Kasumi-1 (cell line): Measurements from ENCODE around the gene SESN3.
A peak's percentile ranks its signal among the peaks of the same experiment; 100 is the strongest.
"Not testable (repeated sequence)": the region's sequence is repeated elsewhere in the genome, so short reads cannot be mapped to it uniquely, and the experiment has no call there.

Experiments used
- DNase-seq, 2 experiments: peaks; one replicate each; lab custom pipeline; 2025; lab: John Stamatoyannopoulos, UW

The SESN3 gene

DNA sequence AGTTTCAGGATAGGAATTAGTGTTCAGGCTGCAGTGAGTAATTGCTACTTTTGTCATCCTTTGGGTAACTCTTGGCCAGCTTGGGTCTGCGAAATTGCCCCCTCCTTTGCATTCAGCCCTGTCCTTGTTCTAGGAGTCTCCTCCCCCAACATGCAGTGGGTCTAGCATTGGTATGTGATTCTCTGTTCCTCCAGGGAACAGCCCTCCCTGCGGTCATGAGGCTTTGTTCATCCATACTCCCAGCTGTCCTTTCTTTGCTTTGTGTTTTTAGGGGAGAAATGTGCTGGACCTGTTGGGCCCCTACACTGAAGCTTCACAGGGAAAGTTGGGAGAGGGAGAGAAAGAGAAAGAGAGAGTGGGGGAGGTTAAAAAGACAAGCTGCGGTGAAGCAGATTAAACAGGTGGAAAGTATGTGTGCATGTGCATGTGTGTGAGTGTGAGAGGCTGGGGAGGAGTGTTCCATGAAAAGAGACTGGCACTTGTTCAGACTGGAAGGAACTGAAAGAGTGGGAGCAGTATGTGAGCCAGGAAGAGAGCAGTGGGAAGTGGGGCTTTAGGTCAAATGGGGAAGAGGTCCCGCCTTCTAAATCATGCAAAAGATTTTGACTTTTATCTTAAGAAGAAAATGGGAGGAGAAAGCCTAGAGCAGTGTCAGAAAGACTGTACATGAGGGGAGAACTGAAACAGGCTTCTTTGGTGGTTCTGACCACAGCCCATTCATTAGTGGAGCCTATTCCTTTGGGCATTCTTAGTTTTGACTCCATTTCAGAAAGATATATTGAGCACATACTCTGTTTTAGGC is 17.9 kb upstream of the SESN3 start:
- no peak for DNase-seq

DNA sequence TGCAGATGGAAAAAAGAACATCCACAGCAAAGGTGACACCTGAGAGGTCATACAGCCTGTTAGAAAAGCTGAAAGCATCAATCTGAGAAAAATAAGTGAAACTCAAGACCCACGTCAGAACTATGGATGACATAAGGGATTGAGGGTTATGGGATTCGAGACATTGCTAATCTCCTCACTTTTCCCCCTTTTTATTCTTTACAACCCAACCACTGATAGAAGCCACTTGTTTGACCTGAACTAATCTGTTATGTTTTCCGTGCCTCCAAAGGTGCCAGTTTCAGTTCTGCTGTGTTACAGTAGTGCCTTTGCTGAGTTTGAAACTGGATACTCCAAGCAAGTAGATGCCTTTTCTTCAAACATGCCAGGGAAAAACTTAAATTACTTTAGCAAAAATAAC is 16.9 kb upstream of the SESN3 start:
- DNase-seq: no peak

DNA sequence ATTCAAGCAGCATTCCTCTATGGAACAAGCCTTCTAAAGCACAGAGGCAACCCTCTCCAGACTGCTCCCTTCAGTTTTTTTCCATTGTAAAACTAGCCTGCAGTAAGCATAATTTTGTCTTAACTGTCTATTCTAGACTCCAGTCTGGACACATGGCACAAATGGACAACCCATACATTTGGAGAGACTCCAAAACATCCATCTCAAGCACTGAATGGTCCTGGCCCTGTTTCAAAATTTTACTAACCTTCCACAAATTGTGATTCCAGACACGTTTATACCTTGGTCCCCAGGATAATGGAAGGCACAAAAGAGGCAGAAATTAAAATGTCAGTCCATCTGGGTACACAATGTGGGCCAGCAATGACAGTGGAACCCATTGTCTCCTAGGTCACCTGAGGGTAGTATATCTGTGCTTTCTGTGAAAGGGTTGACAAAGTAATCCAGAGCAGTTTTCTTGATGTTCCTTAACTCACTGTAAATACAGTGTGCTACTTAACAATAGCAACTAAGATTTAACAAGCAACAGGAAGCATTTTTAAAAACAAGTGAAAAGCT is 16.2 kb upstream of the SESN3 start:
- DNase-seq: no peak

DNA sequence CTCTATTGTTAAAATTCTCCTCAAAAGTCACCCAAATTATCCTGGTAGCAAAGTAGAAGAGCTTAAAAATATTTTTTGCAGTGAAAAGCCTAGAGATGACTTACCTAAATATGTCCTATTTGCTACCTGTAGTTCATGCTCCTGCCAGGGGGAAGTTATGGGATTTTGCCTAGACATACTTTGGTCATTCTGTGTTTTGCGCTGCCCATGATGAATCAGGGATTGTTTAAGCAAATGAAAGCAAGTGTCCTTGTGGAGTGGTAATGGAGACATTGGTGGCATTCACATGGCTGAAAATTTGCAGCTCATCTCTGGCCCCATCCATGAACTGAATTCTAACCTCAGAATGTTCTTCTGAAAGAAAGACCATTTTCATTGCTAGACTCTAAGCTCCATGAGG is 14.6 kb upstream of the SESN3 start:
- no peak for DNase-seq

DNA sequence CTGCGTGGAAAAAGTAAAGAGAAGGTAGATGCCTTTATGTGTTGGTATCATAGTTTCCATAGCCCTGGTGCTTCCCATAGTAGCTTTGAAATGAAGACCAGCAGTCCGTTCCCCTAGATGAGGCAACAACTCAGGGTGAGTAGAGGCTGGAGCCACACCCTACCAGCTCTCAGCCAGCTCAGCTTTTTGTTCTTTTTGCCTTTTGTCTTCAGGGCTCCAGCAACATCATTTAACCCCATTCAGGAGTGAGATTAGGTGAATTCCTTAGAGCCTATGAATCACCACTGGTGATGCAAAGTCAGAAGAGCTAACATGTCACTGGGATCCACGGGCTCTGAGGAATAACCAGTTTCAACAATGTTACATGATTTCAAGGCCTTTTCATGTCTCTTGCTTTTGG is 14.0 kb upstream of the SESN3 start:
- no peak for DNase-seq

DNA sequence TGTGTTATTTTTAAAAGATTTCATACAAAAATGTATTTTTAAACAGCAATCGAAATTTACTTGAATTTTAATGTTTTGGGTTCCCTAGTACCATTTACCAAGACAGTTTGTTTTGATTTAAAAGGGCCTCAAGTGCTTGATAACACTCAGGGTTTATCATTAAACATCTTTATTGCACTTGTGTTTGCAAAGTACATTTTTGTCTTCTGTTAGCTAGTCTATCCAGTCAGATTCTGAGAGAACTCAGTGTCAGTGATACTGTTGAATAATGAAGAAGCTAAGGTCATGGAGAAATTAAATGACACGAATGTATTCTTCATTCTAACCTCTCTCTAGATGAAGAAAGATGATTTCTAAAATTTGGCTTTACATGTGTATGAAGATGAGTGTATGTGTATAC is 12.7 kb upstream of the SESN3 start:
- no peak for DNase-seq

DNA sequence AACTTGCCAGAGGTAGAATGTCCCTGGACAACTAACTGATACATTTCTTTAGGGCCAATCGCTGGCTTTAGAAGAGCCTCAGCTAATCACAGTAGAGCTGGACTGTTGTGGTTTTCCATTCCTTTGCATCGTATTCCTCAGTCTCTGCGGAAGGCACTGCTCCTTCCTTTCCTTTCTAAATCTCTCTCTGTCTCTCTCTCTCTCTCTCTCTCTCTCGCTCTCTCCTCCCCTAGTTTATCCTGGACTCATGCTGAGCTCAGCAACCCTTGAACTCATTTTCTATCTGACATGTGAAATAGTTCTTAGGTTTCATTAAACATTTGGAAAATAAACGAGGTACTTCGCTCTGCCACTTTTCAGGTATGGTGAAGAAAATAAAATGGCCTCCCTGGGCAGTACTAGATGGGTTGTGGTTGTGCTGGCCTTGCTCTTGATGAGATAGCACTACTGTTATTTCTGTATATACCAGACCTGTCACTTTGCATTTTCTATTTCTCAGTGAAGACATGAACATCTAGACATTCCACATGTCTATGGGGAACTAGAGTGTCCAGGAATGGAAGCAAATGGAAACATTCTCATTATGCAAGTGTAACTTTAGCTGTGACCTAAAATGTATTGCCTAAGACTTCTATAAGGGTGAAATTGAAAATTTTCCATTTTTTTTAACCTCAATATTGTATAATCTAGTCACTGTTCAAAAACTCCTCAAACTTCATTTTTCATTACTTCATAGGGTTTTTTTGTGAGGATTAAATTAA is 12.0 kb upstream of the SESN3 start:
- DNase-seq: no peak

DNA sequence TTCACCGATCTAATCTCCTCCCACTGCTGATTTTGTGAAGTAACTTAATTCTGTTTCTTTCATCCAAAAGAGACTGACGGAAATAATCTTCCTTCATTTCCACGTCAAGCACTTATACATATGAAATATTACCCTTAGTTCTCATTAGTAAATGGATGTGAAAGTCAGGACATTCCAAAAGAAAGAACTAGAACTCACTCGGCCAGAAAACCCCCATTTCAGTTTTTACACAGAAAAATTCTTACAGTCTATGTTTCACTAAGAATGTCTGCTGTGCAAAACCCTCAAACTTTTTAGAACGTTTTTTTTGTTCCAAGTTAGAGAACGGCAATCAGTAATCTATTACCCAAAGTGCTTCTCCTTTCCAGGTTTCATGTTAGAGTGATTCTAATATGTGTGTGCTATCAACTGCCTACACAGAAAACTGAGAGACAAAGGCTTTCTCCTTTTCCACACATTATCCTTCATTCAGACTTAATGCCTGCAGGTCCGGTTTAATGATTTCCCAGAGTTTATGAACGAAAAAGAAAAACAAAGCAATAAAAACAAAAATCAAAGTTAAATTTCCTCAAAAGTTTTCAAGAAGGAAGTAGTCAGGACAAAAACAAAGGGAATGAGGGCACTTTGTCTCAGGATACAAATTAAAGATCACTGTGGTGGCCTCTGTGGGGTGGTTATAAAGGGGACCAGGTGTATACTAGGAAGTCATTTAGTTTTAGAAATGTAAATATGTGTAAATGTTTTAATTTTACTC is 11.3 kb upstream of the SESN3 start:
- no peak for DNase-seq

DNA sequence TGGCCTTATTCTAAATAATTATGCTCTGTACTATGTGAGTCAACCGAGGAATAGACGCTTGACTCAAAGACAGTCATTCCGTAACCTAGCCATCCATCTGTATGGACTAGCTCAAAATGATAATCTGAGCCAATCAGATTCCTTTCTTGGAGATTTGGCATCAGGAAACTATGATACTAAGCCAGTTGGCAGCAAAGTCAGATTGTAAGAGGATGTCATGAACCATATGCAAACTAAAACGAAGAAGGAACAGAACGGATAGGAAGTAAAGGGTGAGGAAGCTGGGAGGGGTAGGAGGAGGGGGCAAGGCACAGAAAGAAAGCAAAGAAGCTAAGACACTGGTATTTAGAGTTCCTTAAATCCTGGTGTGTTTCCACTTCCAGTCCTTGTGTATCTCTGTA is 10.7 kb upstream of the SESN3 start:
- peak in 1 of 2 experiments; percentile 10 for DNase-seq

DNA sequence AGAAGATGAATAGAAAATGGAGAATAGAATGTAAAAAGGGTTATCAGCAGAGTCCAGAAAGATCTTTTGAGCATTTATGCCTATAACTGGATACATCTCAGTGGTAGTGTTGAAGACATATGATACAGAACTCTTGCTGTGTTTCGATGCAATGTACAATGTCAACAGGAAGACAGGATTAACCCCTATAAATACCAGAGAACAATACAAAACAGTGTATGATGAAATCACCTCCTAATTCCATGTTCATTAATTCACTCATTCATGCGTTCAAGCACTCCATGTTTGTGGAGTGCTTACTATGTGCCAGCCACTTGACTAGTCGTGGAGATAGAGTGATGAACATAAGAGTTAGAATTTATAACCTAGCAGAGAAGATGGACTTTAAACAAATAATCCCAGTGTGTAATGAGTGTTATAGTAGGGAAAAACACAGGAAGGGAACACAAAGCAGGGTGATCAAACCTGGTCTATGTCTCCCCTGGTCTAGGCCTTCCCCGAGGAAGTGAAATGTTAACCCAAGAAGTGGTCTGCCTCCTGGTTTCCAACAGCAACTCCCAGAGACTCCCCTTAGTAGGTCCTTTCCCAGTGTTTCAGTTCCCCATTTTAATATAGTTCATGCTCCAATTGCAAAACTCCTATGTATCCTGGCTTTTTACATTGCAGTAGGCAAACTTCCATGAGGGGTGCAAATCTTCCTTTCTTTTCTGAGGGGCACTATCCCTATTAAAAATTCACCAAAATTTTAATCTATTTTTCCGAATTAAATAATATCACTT is 9.1 kb upstream of the SESN3 start:
- no peak for DNase-seq

DNA sequence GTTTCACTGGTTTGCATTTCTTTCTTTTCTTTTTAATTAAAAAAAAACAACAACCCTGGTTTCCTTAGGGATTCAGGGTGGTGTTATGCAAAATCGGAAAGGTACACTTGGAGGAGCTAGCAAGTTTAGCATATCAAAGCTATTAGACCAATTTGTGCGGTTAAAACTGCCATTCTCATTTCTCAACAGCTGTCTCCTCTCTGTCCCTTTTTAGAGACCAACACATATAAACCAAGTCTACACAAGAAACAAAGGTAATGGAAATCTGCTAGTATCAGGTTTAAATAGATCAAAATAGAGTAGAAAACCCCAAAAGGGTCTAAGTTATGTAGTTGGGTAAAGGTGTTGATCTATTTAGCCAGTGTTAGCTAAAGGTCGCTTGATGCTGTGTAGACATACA is 1.7 kb upstream of the SESN3 start:
- no peak for DNase-seq

DNA sequence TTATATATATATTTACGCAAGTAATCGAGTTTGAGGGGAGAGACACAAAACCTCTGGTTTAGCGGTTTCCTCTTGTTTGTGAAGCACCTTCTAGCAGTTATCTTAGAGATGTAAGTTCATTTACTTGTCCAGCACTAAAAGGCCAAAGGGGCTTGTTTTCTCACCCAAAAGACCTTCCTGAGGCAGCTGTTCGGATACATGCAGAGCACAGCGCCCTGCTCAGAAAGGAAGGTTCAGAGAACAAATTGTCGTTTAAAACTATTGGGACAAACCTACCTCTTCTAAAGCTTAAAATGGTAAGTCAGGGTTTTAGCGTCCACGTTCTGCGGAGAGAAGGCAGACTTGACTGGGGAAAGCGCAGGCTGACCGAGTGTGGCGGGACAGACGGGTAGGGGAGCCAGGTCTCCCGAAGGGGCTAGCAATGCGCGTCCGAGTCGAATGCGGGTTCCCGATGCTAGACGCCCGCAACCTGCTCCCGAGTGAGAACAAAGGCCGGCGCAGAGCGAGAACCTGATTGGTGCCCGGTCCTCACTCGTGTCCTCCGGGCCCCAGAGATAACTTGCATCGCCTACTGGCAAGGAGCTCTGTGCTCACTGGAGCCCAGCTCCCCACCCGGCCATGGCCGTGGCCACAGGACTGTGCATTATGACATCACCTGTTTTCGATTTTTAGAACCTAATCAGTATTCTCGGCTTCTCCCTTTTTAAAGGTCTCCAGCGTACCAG is 1.0 kb upstream of the SESN3 start:
- peak; percentile 67 for DNase-seq

DNA sequence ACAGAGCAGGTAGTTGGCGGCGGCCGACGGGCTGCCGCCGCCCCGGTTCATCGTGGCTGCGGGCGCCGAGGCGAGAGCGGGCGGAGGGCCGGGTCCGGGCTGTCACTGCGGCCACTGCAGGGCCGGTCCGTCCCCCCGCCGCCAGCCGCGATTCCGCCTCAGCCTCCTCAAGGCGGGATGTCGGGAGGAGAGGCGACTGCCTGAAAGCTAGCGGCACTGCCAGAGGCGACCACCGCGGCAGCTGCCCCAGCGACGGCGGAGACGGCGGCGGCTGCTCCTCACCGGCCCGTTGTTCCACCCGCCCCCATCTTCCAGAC is 234 bp downstream of the SESN3 start:
- no peak for DNase-seq

DNA sequence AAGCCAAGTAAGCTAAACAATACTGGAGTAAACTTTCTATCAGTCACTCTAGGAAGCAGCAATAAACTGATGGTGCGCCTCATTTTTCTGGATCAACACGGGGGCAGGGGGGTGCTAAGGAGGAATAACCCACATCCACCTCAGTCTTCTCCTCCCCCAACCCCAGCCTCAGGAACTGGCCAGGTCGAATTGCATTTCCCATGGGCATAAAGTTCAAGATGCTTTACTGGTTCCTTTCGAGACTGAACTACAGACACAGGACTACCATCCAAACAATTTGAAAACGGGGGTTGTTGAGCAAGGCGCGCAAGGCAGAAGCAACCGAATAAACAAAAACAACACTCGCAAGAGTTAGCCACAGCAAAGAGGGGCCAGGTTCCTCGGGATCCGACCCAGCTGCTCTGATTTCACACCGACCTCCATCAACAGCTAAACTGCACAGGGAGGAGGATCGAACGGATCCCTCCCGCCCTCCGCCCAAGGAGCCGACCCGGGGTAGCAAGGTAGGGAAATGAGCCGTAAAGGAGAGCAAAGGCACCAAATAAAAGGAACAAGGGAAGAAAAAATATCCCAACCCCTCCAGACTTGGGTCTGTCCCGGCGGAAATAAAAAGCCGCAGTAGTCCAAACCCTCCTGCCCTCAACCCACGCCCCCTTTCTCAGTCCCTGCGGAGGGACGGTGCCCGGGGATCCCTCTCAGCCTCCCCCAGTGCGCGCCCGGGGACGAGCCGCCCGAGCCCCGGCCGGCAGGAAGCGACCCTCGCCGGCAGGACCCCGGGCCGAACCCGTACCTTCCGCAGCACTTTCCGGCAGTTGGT is 801 bp downstream of the SESN3 start:
- DNase-seq: peak in 1 of 2 experiments; percentile 34

DNA sequence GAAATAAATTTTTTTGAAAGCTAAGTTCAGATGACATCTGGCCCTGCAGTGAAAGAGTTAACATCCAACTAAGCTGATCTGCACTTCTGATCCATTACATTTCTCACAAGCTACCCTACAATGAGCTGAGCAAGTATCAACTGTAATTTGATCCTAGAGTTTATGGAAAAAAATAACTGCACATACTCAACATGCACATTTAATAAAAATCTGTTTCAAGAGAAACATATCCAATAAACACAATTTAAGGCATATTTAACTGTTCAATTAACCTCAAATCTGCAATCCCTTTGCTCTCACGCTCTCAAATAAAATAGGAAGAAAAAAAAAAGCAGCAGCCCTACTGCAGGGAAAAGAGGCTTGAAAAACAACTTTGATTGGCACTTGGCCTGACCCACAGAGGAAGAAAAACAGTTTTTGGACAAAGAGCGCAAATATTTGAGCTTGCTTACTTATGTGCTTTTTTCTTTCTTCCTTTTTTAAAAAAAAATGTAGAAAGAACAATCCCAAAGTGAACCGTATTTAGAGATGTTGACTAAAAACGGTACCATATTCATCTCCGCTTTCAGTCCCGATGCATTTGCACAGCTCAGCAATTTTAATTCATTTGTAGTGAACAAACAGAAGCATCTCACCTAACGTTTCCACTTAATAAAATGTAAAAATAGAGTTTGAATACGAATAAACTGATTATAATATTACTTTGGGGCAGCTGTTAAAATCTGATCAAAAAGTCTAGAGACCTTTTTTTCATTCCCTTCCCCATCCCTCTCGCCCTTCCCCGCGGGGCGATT is 1.6 kb downstream of the SESN3 start:
- DNase-seq: peak; percentile 30 to 51

DNA sequence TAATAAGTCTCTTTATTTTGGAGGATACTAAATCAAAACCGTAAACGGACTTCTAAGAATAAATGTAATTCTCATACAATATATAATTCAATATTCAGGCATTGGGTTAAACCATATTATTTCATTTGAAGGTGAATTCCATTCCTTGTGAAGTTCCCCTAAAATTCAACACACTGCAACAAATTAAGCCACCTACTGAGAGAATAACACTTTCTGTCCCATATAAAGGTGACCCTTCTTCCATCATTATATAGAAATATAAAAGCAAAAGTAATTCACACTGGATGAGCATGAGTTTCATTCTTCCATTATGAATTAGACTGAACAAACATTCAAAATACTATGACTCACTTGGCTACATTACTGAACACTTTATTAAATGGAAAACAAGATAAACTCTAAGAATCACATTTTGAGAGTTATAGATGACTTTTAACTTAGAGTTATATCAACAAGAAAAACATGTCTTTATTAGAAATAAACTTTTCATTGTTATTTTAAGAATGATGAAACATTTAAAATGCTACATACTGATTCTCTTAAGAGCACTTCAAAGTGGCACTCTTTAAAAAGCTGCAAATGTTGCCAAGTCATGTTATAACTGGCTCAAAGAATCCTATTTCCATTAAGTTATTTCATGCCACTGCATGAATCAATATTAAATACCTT is 2.8 kb downstream of the SESN3 start:
- no peak for DNase-seq

DNA sequence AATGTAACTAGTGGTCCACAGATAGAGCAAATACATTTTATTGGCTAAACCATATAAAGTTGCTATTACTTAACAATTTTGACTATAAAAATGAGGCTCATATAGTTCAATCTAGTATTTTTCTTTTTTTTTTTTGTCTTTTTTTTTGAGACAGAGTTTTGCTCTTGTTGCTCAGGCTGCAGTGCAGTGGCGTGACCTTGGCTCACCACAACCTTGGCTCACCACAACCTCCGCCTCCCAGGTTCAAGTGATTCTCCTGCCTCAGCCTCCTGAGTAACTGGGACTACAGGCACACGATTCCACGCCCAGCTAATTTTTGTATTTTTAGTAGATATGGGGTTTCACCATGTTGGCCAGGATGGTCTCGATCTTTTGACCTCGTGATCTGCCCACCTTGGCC is 3.9 kb downstream of the SESN3 start:
- DNase-seq: not testable (repeated sequence)

DNA sequence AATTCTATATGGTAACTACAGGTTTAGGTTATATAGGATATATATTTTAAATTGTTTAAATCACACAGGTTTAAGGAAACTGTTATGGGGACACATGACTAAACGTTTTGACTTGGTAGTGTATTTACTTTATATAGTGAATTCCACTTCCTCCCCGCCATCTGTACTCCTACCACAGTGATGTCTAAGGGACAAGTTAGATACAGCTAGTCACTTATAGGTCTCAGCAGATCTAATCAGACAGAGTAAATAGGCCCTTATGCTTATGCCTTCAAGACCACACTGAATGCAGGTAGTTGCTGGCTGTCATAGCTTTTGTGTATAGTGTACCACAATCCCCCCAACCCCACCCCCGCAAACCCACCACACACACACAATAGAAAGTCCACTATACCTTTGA is 8.2 kb downstream of the SESN3 start:
- DNase-seq: peak; percentile 17 to 24

DNA sequence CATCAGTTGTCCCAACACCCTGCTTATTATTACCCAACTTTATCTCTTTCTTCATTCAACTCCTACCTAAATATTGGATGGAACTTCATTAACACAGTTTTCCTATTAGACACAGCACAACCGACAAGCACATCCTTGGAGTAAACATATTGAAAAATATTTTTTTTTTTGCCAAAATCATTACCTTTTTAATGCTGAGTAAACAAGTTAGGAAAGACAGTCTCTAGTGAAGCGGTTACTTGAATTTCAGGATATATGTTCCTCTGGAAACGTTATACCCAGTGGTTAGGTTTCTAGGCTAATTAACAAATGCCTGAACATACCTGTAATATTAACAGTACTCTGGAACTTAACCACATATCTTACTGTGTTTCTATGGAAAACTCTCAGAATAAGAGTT is 11.4 kb downstream of the SESN3 start:
- DNase-seq: no peak
